Esophagus muscularis mucosa (tissue), 4 donors: Measurements from ENCODE around the gene VSX1. TPM values are rescaled to one million over a fixed set of nuclear protein-coding genes. Genes with fewer than 3 reads are reported as not detected.

Experiments
- DNase-seq: peaks from one replicate; pipeline ENCODE4 v3.0.0-alpha.2; 2017; ENCODE audit errors: extremely low spot score
- H3K27ac ChIP-seq, 4 donors: fragments of 200-600 bp; sonication (generic); replicated peaks in 1 of 4; 1 replicate in 3 of 4; 2 replicates in 1 of 4; pipeline ENCODE4 v1.5.1; 2016 to 2019; ENCODE audit warnings: mild to moderate bottlenecking in 1 of 4
- H3K27me3 ChIP-seq, 4 donors: fragments of 200-600 bp; sonication (generic); one replicate each; pipeline versions ENCODE4 v1.5.1 to v1.6.0; 2016 to 2019
- H3K36me3 ChIP-seq, 4 donors: fragments of 200-600 bp; sonication (generic); one replicate each; pipeline ENCODE4 v1.5.1; 2016 to 2019
- H3K4me1 ChIP-seq, 4 donors: fragments of 200-600 bp; sonication (generic); one replicate each; pipeline ENCODE4 v1.5.1; 2016 to 2019
- H3K4me3 ChIP-seq, 4 donors: fragments of 200-600 bp; sonication (generic); 1 replicate in 2 of 4; 2 replicates in 2 of 4; pipeline ENCODE4 v1.5.1; 2016 to 2019; ENCODE audit warnings: mild to moderate bottlenecking in 4 of 4, moderate library complexity in 1 of 4
- H3K9me3 ChIP-seq, 4 donors: fragments of 200-600 bp; sonication (generic); 1 replicate in 3 of 4; 2 replicates in 1 of 4; pipeline ENCODE4 v1.5.1; 2016 to 2019
- CTCF ChIP-seq, 3 experiments: fragments of 200-600 bp in 2 of 3; fragments of 450-650 bp in 1 of 3; sonication (generic) in 2 of 3; IDR thresholded peaks; one replicate each; pipeline ENCODE4 v1.5.1; 2017 to 2019; ENCODE audit warnings: antibody characterized with exemption in 3 of 3, mild to moderate bottlenecking in 2 of 3, moderate library complexity in 1 of 3
- EP300 ChIP-seq: sonication (generic); formaldehyde crosslinking; IDR thresholded peaks from one replicate; pipeline ENCODE4 v1.6.1; 2017; ENCODE audit warnings: antibody characterized with exemption
- POLR2A ChIP-seq: fragments of 450-650 bp; IDR thresholded peaks from one replicate; pipeline ENCODE4 v1.6.1; 2017; ENCODE audit warnings: antibody characterized with exemption, moderate library complexity, mild to moderate bottlenecking, low read depth
- POLR2AphosphoS5 ChIP-seq, 2 donors: sonication (generic); formaldehyde crosslinking; IDR thresholded peaks; one replicate each; pipeline ENCODE4 v1.6.1; 2017; ENCODE audit warnings: antibody characterized with exemption in 2 of 2
- WGBS: methylation state at CpG from one replicate; pipeline ENCODE4 v1.1.5; 2018; 5-methylcytosine and 5-hydroxymethylcytosine counted together
- intact Hi-C: fragments of 100-400 bp; cut with DNase I; formaldehyde crosslinking; loops from one replicate; pipeline ENCODE4 v1.15.1; 2023
- total RNA-seq, 4 donors: library from RNA; depleted of rRNA; stranded (reverse); fragments of >200 nt; gene quantifications; one replicate each; pipeline versions ENCODE4 v1.1.0 to v1.2.1, GENCODE V29; 2016

VSX1 gene
- total RNA-seq, 4 donors from 2014 or later, result 0.83 TPM; not detected in 3

GRCh38 chr20:25032065-25032477 is 49.9 kb downstream of the VSX1 start:
- WGBS, result 87% methylated on average over 16 of the region's 16 CpGs
- Histone ChIP-seq H3K27ac (peak overlapping the region; percentile 64 to 74 (median 72)), H3K9me3 (no peaks in the 10 kb centered on the region), H3K4me1 (peaks cover 65 to 72% (median 67%) of the 10 kb centered on the region in 4 donors), H3K27me3 (no peaks in the 10 kb centered on the region), H3K4me3 (no peak overlapping the region), H3K36me3 (peaks cover 0 to 29% (median 17%) of the 10 kb centered on the region in 4 donors)
- no peak for DNase-seq
- intact Hi-C loops, result loop anchor here (5.0 kb wide), 1 partner anchor 35 kb away; no protein-coding TSS in a partner anchor
- no peak for TF ChIP-seq POLR2AphosphoS5 (IDR thresholded peaks at IDR 0.05)
- no peak for TF ChIP-seq POLR2A
- no peak for TF ChIP-seq CTCF (IDR thresholded peaks at IDR 0.05)
- no peak for TF ChIP-seq EP300

GRCh38 chr20:25031241-25031640 is 50.7 kb downstream of the VSX1 start:
- WGBS, result 78% methylated on average over 3 of the region's 3 CpGs
- H3K4me3 ChIP-seq, result no peak overlapping the region
- intact Hi-C loops, result loop anchor here (5.0 kb wide), 1 partner anchor 34 kb away; no protein-coding TSS in a partner anchor
- H3K27ac ChIP-seq, result peak overlapping the region in 2 of 4 donors; percentile 71 to 73
- no peak for DNase-seq
- H3K27me3 ChIP-seq, result no peaks in the 10 kb centered on the region
- no peaks in the 10 kb centered on the region for H3K9me3 ChIP-seq
- H3K4me1 ChIP-seq, result peaks cover 61 to 70% (median 63%) of the 10 kb centered on the region in 4 donors
- H3K36me3 ChIP-seq, result peaks cover 0 to 29% (median 17%) of the 10 kb centered on the region in 4 donors
- TF ChIP-seq EP300 (no peak), POLR2AphosphoS5 (IDR thresholded peaks at IDR 0.05) (peak in 1 of 2 donors; percentile 38)

- TF ChIP-seq POLR2AphosphoS5 (IDR thresholded peaks at IDR 0.05) (no peak), POLR2A (no peak), EP300 (no peak), CTCF (IDR thresholded peaks at IDR 0.05) (no peak)
- peaks cover 60 to 70% (median 63%) of the 10 kb centered on the region in 4 donors for H3K4me1 ChIP-seq
- H3K27ac ChIP-seq, result peak overlapping the region in 1 of 4 donors; percentile 73
- H3K9me3 ChIP-seq, result no peaks in the 10 kb centered on the region
- no peaks in the 10 kb centered on the region for H3K27me3 ChIP-seq
- peaks cover 0 to 29% (median 17%) of the 10 kb centered on the region in 4 donors for H3K36me3 ChIP-seq
- intact Hi-C loops, result loop anchor here (5.0 kb wide), 1 partner anchor 33 kb away; no protein-coding TSS in a partner anchor
- no peak overlapping the region for H3K4me3 ChIP-seq
- 97% methylated on average over 8 of the region's 8 CpGs for WGBS
- DNase-seq, result no peak
Measured at GRCh38 chr20:25030649-25031207, 51.2 kb downstream of the VSX1 start.

- Histone ChIP-seq H3K9me3 (no peaks in the 10 kb centered on the region), H3K27me3 (no peaks in the 10 kb centered on the region), H3K4me3 (no peak overlapping the region), H3K36me3 (peaks cover 0 to 29% (median 19%) of the 10 kb centered on the region in 4 donors), H3K4me1 (peaks cover 57 to 70% (median 64%) of the 10 kb centered on the region in 4 donors), H3K27ac (peak overlapping the region in 1 of 4 donors; percentile 73)
- 95% methylated on average over 5 of the region's 5 CpGs for WGBS
- DNase-seq, result no peak
- intact Hi-C loops, result loop anchor here (5.0 kb wide), 1 partner anchor 33 kb away; no protein-coding TSS in a partner anchor
- TF ChIP-seq POLR2A, result no peak
- no peak for TF ChIP-seq CTCF (IDR thresholded peaks at IDR 0.05)
- TF ChIP-seq EP300, result no peak
- TF ChIP-seq POLR2AphosphoS5 (IDR thresholded peaks at IDR 0.05), result no peak
Measured at GRCh38 chr20:25030007-25030648, 51.8 kb downstream of the VSX1 start.

GRCh38 chr20:25025986-25026605 is 55.8 kb downstream of the VSX1 start:
- no peaks in the 10 kb centered on the region for H3K9me3 ChIP-seq
- no peaks in the 10 kb centered on the region for H3K27me3 ChIP-seq
- DNase-seq, result no peak
- peaks cover under 1 to 52% (median 32%) of the 10 kb centered on the region in 4 donors for H3K36me3 ChIP-seq
- WGBS, result 100% methylated on average over 1 of the region's 4 CpGs
- H3K4me1 ChIP-seq, result peaks cover 22 to 59% (median 43%) of the 10 kb centered on the region in 4 donors
- intact Hi-C loops, result no loop called here
- TF ChIP-seq EP300 (no peak), CTCF (IDR thresholded peaks at IDR 0.05) (no peak), POLR2A (no peak), POLR2AphosphoS5 (IDR thresholded peaks at IDR 0.05) (no peak)
- H3K27ac ChIP-seq, result no peak overlapping the region
- no peak overlapping the region for H3K4me3 ChIP-seq
